HEK293 (cell line): ENCODE measurements around the gene PCDH9.

Experiments used
- CTCF ChIA-PET: fragments of 350-600 bp; formaldehyde crosslinking; extraction: SDS; loops from one replicate; lab custom pipeline; 2021; ENCODE audit warnings: antibody characterized with exemption; lab: Yijun Ruan, JAX
- POLR2A ChIA-PET: fragments of 300-600 bp; formaldehyde crosslinking; extraction: SDS; loops from one replicate; lab custom pipeline; 2020; ENCODE audit warnings: antibody characterized with exemption, inconsistent platforms; lab: Yijun Ruan, JAX
- H3K27ac ChIP-seq: fragments of 200-500 bp; sonication (Bioruptor generic); 2 replicates; pipeline ENCODE4 v1.5.1; 2014; ENCODE audit warnings: low read depth, low read length, control low read depth, inconsistent platforms; ENCODE audit errors: extremely low read depth
- H3K36me3 ChIP-seq, 2 experiments: fragments of 200-500 bp in 1 of 2; sonication (Bioruptor generic) in 1 of 2; 1 replicate in 1 of 2; 2 replicates in 1 of 2; pipeline ENCODE4 v1.5.1; 2014 to 2017; ENCODE audit warnings: inconsistent platforms in 2 of 2, low read length in 2 of 2; ENCODE audit not compliant: control insufficient read depth in 2 of 2, insufficient read depth in 1 of 2
- H3K4me1 ChIP-seq: fragments of 200-500 bp; sonication (Bioruptor generic); 2 replicates; pipeline ENCODE4 v1.5.1; 2014; ENCODE audit warnings: mild to moderate bottlenecking, low read length, inconsistent platforms; ENCODE audit not compliant: control insufficient read depth, insufficient read depth
- H3K4me3 ChIP-seq: 2 replicates; pipeline ENCODE4 v1.5.1; 2011; ENCODE audit warnings: low read depth, mild to moderate bottlenecking, control low read depth, low read length, moderate library complexity
- H3K9me3 ChIP-seq: fragments of 200-500 bp; sonication (Bioruptor generic); 2 replicates; pipeline ENCODE4 v1.5.1; 2014; ENCODE audit warnings: low read depth, low read length, inconsistent platforms; ENCODE audit not compliant: control insufficient read depth, insufficient read depth
- GLI2 ChIP-seq: fragments of 450-650 bp; formaldehyde crosslinking; IDR thresholded peaks from 2 replicates; pipeline ENCODE4; 2017; ENCODE audit warnings: missing biosample characterization, missing genetic modification characterization, low read depth, borderline replicate concordance
- OVOL3 ChIP-seq: fragments of 450-650 bp; formaldehyde crosslinking; IDR thresholded peaks from 2 replicates; pipeline ENCODE4 v1.5.1; 2016; ENCODE audit warnings: missing biosample characterization, missing genetic modification characterization
- SETDB1 ChIP-seq: IDR thresholded peaks from one replicate; pipeline ENCODE4 v1.6.1; 2017; ENCODE audit warnings: mild to moderate bottlenecking, low read length, moderate library complexity, mixed read lengths; ENCODE audit not compliant: insufficient read length
- YY2 ChIP-seq: fragments of 450-650 bp; formaldehyde crosslinking; IDR thresholded peaks from 2 replicates; pipeline ENCODE4 v1.5.1; 2016; ENCODE audit warnings: missing biosample characterization, missing genetic modification characterization
- ZBTB21 ChIP-seq: fragments of 450-650 bp; formaldehyde crosslinking; IDR thresholded peaks from 2 replicates; pipeline ENCODE4 v1.5.1; 2017; ENCODE audit warnings: missing biosample characterization, missing genetic modification characterization
- ZEB2 ChIP-seq: fragments of 450-650 bp; formaldehyde crosslinking; IDR thresholded peaks from 2 replicates; pipeline ENCODE4 v1.5.1; 2016; ENCODE audit warnings: missing biosample characterization, missing genetic modification characterization
- ZFP41 ChIP-seq: fragments of 450-650 bp; formaldehyde crosslinking; IDR thresholded peaks from 2 replicates; pipeline ENCODE4 v1.5.1; 2016; ENCODE audit warnings: missing biosample characterization, missing genetic modification characterization, borderline replicate concordance
- ZNF155 ChIP-seq: fragments of 450-650 bp; formaldehyde crosslinking; IDR thresholded peaks from 2 replicates; pipeline ENCODE4 v1.5.1; 2016; ENCODE audit warnings: missing biosample characterization, missing genetic modification characterization
- ZNF157 ChIP-seq: fragments of 450-650 bp; formaldehyde crosslinking; IDR thresholded peaks from 2 replicates; pipeline ENCODE4 v1.5.1; 2016; ENCODE audit warnings: missing biosample characterization, missing genetic modification characterization
- ZNF174 ChIP-seq: fragments of 450-650 bp; formaldehyde crosslinking; IDR thresholded peaks from 2 replicates; pipeline ENCODE4 v1.5.0; 2017; ENCODE audit warnings: missing biosample characterization, mild to moderate bottlenecking, missing genetic modification characterization
- ZNF211 ChIP-seq: fragments of 450-650 bp; formaldehyde crosslinking; IDR thresholded peaks from 2 replicates; pipeline ENCODE4 v1.5.1; 2016; ENCODE audit warnings: low read depth, missing biosample characterization, missing genetic modification characterization
- ZNF214 ChIP-seq: fragments of 450-650 bp; formaldehyde crosslinking; IDR thresholded peaks from 2 replicates; pipeline ENCODE4 v1.5.1; 2017; ENCODE audit warnings: missing biosample characterization, mild to moderate bottlenecking, missing genetic modification characterization, borderline replicate concordance
- ZNF280C ChIP-seq: fragments of 450-650 bp; formaldehyde crosslinking; IDR thresholded peaks from 2 replicates; pipeline ENCODE4 v1.5.1; 2016; ENCODE audit warnings: missing biosample characterization, missing genetic modification characterization
- ZNF398 ChIP-seq: fragments of 450-650 bp; formaldehyde crosslinking; IDR thresholded peaks from 2 replicates; pipeline ENCODE4 v1.5.1; 2017; ENCODE audit warnings: missing biosample characterization, missing genetic modification characterization
- ZNF404 ChIP-seq: fragments of 450-650 bp; formaldehyde crosslinking; IDR thresholded peaks from 2 replicates; pipeline ENCODE4 v1.5.1; 2017; ENCODE audit warnings: missing biosample characterization, missing genetic modification characterization
- ZNF561 ChIP-seq: fragments of 450-650 bp; IDR thresholded peaks from 2 replicates; pipeline ENCODE4 v1.5.1; 2018; ENCODE audit warnings: missing biosample characterization, missing genetic modification characterization, borderline replicate concordance
- ZNF660 ChIP-seq: fragments of 450-650 bp; IDR thresholded peaks from 2 replicates; pipeline ENCODE4 v1.5.1; 2018; ENCODE audit warnings: missing biosample characterization, mild to moderate bottlenecking, missing genetic modification characterization
- ZNF791 ChIP-seq: fragments of 450-650 bp; formaldehyde crosslinking; IDR thresholded peaks from 2 replicates; pipeline ENCODE4 v1.5.1; 2016; ENCODE audit warnings: missing biosample characterization, missing genetic modification characterization
- TF ChIP-seq, protein P1 (sequence below): fragments of 450-650 bp; formaldehyde crosslinking; IDR thresholded peaks from 2 replicates; pipeline ENCODE4 v1.5.1; 2016; ENCODE audit warnings: missing biosample characterization, missing genetic modification characterization
- TF ChIP-seq, protein P2 (sequence below): fragments of 450-650 bp; formaldehyde crosslinking; IDR thresholded peaks from 2 replicates; pipeline ENCODE4 v1.5.1; 2016; ENCODE audit warnings: missing biosample characterization, missing genetic modification characterization
- TF ChIP-seq, protein P3 (sequence below): fragments of 450-650 bp; formaldehyde crosslinking; IDR thresholded peaks from 2 replicates; pipeline ENCODE4 v1.5.1; 2016; ENCODE audit warnings: missing biosample characterization, missing genetic modification characterization, low read depth
- TF ChIP-seq, protein P4 (sequence below): fragments of 450-650 bp; formaldehyde crosslinking; IDR thresholded peaks from 2 replicates; pipeline ENCODE4 v1.5.1; 2016; ENCODE audit warnings: missing biosample characterization, missing genetic modification characterization

The PCDH9 gene

DNA sequence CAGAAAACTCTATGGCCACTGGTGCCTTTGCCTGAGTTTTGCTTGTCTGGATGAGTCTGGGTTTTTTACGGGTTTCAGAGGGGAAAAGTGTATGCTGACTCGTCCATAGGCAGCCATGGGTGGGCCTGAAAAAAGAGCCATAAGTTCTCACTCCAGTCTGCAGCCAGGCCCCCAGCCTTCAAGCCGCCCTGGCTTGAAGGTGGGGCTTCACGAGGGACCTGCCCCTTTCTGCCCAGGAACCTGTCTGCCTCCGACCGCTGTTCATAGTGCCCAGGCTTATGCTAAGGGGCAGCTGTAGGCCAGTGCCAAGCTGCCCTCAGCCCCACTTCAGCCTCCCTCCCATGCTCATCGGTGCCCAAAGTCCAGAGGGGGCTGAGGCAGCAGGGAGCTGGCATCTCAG is 385.2 kb downstream of the PCDH9 start:
- TF ChIP-seq SETDB1: no peak
- TF ChIP-seq YY2 (tag by site-specific recombination): no peak
- TF ChIP-seq, protein P1, sequence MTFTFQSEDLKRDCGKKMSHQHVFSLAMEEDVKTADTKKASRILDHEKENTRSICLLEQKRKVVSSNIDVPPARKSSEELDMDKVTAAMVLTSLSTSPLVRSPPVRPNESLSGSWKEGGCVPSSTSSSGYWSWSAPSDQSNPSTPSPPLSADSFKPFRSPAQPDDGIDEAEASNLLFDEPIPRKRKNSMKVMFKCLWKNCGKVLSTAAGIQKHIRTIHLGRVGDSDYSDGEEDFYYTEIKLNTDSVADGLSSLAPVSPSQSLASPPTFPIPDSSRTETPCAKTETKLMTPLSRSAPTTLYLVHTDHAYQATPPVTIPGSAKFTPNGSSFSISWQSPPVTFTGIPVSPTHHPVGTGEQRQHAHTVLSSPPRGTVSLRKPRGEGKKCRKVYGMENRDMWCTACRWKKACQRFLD (tag by site-specific recombination): no peak
- TF ChIP-seq ZNF155: no peak
- TF ChIP-seq ZNF174 (tag by site-specific recombination): no peak
- TF ChIP-seq GLI2 (tag by site-specific recombination): no peak
- Histone ChIP-seq H3K9me3 (no peaks in the 10 kb centered on the region), H3K4me1 (no peaks in the 10 kb centered on the region), H3K27ac (no peak overlapping the region), H3K4me3 (no peak overlapping the region), H3K36me3 (no peaks in the 10 kb centered on the region)
- POLR2A ChIA-PET: no interaction called here
- CTCF ChIA-PET: no interaction called here

- no peaks in the 10 kb centered on the region for H3K4me1 ChIP-seq
- H3K9me3 ChIP-seq: no peaks in the 10 kb centered on the region
- TF ChIP-seq ZNF214: no peak
- ChIA-PET CTCF (no interaction called here), POLR2A (no interaction called here)
- H3K27ac ChIP-seq: no peak overlapping the region
- no peak overlapping the region for H3K4me3 ChIP-seq
- H3K36me3 ChIP-seq: no peaks in the 10 kb centered on the region
Observed at GRCh38 chr13:66842766-66843165, 387.4 kb downstream of the PCDH9 start.

DNA sequence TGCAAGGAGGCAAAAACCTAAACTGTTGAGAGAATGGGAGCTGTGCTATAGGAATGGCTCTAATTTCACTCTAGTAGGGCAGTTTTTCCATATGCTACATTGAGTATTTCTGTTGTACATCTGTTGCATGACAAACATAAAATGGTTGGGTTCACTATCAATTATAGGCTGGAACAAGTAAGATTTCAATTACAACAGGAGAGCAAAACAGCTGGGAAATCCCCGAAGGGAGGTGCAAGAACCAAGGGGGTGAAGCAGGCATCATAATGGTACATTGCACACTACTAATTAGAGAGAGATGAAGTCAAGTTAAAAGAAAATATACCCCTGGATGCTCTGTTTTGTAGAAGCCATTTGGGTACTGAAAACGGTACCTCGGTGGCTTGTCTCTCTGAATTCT is 389.5 kb downstream of the PCDH9 start:
- H3K9me3 ChIP-seq: no peaks in the 10 kb centered on the region
- no peak overlapping the region for H3K27ac ChIP-seq
- ChIA-PET POLR2A (no interaction called here), CTCF (interaction anchor here (0.7 kb wide), 1 partner anchor 82 kb away, joined by 3 read pairs; no protein-coding TSS in a partner anchor)
- H3K4me3 ChIP-seq: no peak overlapping the region
- H3K36me3 ChIP-seq: no peaks in the 10 kb centered on the region
- H3K4me1 ChIP-seq: no peaks in the 10 kb centered on the region
- TF ChIP-seq ZNF214: no peak
- TF ChIP-seq, protein P2, sequence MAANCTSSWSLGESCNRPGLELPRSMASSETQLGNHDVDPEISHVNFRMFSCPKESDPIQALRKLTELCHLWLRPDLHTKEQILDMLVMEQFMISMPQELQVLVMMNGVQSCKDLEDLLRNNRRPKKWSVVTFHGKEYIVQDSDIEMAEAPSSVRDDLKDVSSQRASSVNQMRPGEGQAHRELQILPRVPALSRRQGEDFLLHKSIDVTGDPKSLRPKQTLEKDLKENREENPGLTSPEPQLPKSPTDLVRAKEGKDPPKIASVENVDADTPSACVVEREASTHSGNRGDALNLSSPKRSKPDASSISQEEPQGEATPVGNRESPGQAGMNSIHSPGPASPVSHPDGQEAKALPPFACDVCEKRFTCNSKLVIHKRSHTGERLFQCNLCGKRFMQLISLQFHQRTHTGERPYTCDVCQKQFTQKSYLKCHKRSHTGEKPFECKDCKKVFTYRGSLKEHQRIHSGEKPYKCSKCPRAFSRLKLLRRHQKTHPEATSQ: no peak
- no peak for TF ChIP-seq ZBTB21 (tag by site-specific recombination)
- no peak for TF ChIP-seq ZNF660 (tag by site-specific recombination)
- TF ChIP-seq ZNF280C (tag by site-specific recombination): no peak
- TF ChIP-seq ZNF157 (tag by site-specific recombination): no peak
- no peak for TF ChIP-seq ZFP41 (tag by site-specific recombination)
- TF ChIP-seq ZNF561: no peak
- TF ChIP-seq, protein P3, sequence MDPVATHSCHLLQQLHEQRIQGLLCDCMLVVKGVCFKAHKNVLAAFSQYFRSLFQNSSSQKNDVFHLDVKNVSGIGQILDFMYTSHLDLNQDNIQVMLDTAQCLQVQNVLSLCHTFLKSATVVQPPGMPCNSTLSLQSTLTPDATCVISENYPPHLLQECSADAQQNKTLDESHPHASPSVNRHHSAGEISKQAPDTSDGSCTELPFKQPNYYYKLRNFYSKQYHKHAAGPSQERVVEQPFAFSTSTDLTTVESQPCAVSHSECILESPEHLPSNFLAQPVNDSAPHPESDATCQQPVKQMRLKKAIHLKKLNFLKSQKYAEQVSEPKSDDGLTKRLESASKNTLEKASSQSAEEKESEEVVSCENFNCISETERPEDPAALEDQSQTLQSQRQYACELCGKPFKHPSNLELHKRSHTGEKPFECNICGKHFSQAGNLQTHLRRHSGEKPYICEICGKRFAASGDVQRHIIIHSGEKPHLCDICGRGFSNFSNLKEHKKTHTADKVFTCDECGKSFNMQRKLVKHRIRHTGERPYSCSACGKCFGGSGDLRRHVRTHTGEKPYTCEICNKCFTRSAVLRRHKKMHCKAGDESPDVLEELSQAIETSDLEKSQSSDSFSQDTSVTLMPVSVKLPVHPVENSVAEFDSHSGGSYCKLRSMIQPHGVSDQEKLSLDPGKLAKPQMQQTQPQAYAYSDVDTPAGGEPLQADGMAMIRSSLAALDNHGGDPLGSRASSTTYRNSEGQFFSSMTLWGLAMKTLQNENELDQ (tag by site-specific recombination): no peak
- TF ChIP-seq ZNF404 (tag by site-specific recombination): no peak
- no peak for TF ChIP-seq ZNF791 (tag by site-specific recombination)
- no peak for TF ChIP-seq ZEB2 (tag by site-specific recombination)
- TF ChIP-seq ZNF398 (tag by site-specific recombination): no peak
- TF ChIP-seq, protein P4, sequence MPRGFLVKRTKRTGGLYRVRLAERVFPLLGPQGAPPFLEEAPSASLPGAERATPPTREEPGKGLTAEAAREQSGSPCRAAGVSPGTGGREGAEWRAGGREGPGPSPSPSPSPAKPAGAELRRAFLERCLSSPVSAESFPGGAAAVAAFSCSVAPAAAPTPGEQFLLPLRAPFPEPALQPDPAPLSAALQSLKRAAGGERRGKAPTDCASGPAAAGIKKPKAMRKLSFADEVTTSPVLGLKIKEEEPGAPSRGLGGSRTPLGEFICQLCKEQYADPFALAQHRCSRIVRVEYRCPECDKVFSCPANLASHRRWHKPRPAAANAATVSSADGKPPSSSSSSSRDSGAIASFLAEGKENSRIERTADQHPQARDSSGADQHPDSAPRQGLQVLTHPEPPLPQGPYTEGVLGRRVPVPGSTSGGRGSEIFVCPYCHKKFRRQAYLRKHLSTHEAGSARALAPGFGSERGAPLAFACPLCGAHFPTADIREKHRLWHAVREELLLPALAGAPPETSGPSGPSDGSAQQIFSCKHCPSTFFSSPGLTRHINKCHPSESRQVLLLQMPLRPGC: no peak
- TF ChIP-seq OVOL3: no peak
- TF ChIP-seq ZNF211 (tag by site-specific recombination): no peak
